WTC11 (cell line): ENCODE data around the gene NAA80. TPM values are rescaled to one million over a fixed set of nuclear protein-coding genes. Genes with fewer than 3 reads are reported as not detected.

ENCODE experiments used
- ATAC-seq: fragments of 200-7000 bp; cut with Tn5 transposase; 2 replicates; pipeline ENCODE4 v1.10.0; 2021; ENCODE audit warnings: mild to moderate bottlenecking, moderate library complexity
- CTCF ChIA-PET: fragments of 300-600 bp; sonication (Branson Sonifier 250); formaldehyde crosslinking; loops from one replicate; lab custom pipeline; 2021; ENCODE audit warnings: antibody characterized with exemption; lab: Charles Lee
- POLR2A ChIA-PET: fragments of 350-600 bp; sonication (Branson Sonifier 250); formaldehyde crosslinking; loops from one replicate; lab custom pipeline; 2021; ENCODE audit warnings: antibody characterized with exemption; lab: Charles Lee
- DNase-seq: peaks from one replicate; pipeline ENCODE4 v3.0.0; 2021; ENCODE audit warnings: low spot score
- H3K27ac Mint-ChIP-seq: 2 replicates; pipeline ENCODE4 v1.8.0; 2021; ENCODE audit warnings: mixed read lengths
- H3K27me3 Mint-ChIP-seq: 2 replicates; pipeline ENCODE4 v1.8.0; 2021; ENCODE audit warnings: low read depth, mild to moderate bottlenecking, moderate library complexity, mixed read lengths
- H3K36me3 Mint-ChIP-seq: 2 replicates; pipeline ENCODE4 v1.8.0; 2021; ENCODE audit warnings: mixed read lengths
- H3K4me1 Mint-ChIP-seq: 2 replicates; pipeline ENCODE4 v1.8.0; 2022; ENCODE audit warnings: mixed read lengths
- H3K4me3 Mint-ChIP-seq: 2 replicates; pipeline ENCODE4 v1.8.0; 2021; ENCODE audit warnings: mild to moderate bottlenecking, moderate library complexity, mixed read lengths
- H3K9me3 Mint-ChIP-seq: 2 replicates; pipeline ENCODE4 v1.8.0; 2021; ENCODE audit warnings: mixed read lengths
- CREB1 ChIP-seq: sonication (generic); formaldehyde crosslinking; IDR thresholded peaks from 2 replicates; pipeline ENCODE4 v1.8.0; 2023; ENCODE audit warnings: mild to moderate bottlenecking, missing genetic modification reagents
- MYBL2 ChIP-seq: sonication (generic); formaldehyde crosslinking; IDR thresholded peaks from 2 replicates; pipeline ENCODE4 v1.8.1; 2023; ENCODE audit warnings: mild to moderate bottlenecking, moderate library complexity, missing genetic modification reagents
- NFYB ChIP-seq: sonication (generic); formaldehyde crosslinking; conservative IDR thresholded peaks from 2 replicates; pipeline ENCODE4 v1.8.0; 2022; ENCODE audit warnings: low read depth, missing genetic modification reagents
- NR1H2 ChIP-seq: sonication (generic); formaldehyde crosslinking; IDR thresholded peaks from 2 replicates; pipeline ENCODE4 v1.9.0; 2021; ENCODE audit warnings: mild to moderate bottlenecking, moderate library complexity, missing genetic modification reagents
- NR2C2 ChIP-seq: sonication (generic); formaldehyde crosslinking; IDR thresholded peaks from 2 replicates; pipeline ENCODE4 v1.8.0; 2022; ENCODE audit warnings: mild to moderate bottlenecking, missing genetic modification reagents
- PRRX2 ChIP-seq: fragments of 250-450 bp; sonication (Bioruptor Pico); IDR thresholded peaks from 2 replicates; pipeline ENCODE4 v1.8.0; 2021; ENCODE audit warnings: mild to moderate bottlenecking
- SMAD4 ChIP-seq: sonication (generic); formaldehyde crosslinking; IDR thresholded peaks from 2 replicates; pipeline ENCODE4 v1.8.0; 2022; ENCODE audit warnings: mild to moderate bottlenecking, missing genetic modification reagents
- SP1 ChIP-seq: sonication (generic); formaldehyde crosslinking; conservative IDR thresholded peaks from 2 replicates; pipeline ENCODE4 v1.8.1; 2022; ENCODE audit warnings: missing genetic modification reagents
- TEAD4 ChIP-seq: sonication (generic); formaldehyde crosslinking; IDR thresholded peaks from 2 replicates; pipeline ENCODE4 v1.8.0; 2022; ENCODE audit warnings: mild to moderate bottlenecking, missing genetic modification reagents
- ZNF138 ChIP-seq: sonication (generic); formaldehyde crosslinking; conservative IDR thresholded peaks from 2 replicates; pipeline ENCODE4 v1.8.1; 2022; ENCODE audit warnings: mild to moderate bottlenecking, moderate library complexity, missing genetic modification reagents
- ZNF219 ChIP-seq: sonication (generic); formaldehyde crosslinking; IDR thresholded peaks from 2 replicates; pipeline ENCODE4 v1.8.0; 2023; ENCODE audit warnings: missing genetic modification reagents, mild to moderate bottlenecking, borderline replicate concordance
- ZNF317 ChIP-seq: sonication (generic); formaldehyde crosslinking; IDR thresholded peaks from 2 replicates; pipeline ENCODE4 v1.8.1; 2023; ENCODE audit warnings: low read depth, mild to moderate bottlenecking, moderate library complexity, missing genetic modification reagents, borderline replicate concordance
- ZNF396 ChIP-seq: fragments of 250-450 bp; sonication (Bioruptor Pico); IDR thresholded peaks from 2 replicates; pipeline ENCODE4 v1.8.0; 2021; ENCODE audit warnings: mild to moderate bottlenecking, moderate library complexity, borderline replicate concordance
- ZNF416 ChIP-seq: fragments of 250-450 bp; sonication (Bioruptor Pico); IDR thresholded peaks from 2 replicates; pipeline ENCODE4 v1.9.0; 2021; ENCODE audit warnings: mild to moderate bottlenecking, inconsistent platforms
- ZNF671 ChIP-seq: fragments of 250-450 bp; sonication (Bioruptor Pico); IDR thresholded peaks from 2 replicates; pipeline ENCODE4 v1.8.0; 2021; ENCODE audit warnings: mild to moderate bottlenecking
- total RNA-seq: library from RNA; stranded (reverse); gene quantifications from 3 replicates; pipeline ENCODE4 v1.2.3, GENCODE V29; 2021
- TF ChIP-seq, protein P1 (sequence below): sonication (generic); formaldehyde crosslinking; IDR thresholded peaks from 2 replicates; pipeline ENCODE4 v1.8.1; 2022; ENCODE audit warnings: mild to moderate bottlenecking, moderate library complexity, missing genetic modification reagents
- TF ChIP-seq, protein P2 (sequence below): sonication (generic); formaldehyde crosslinking; IDR thresholded peaks from 2 replicates; pipeline ENCODE4 v1.8.0; 2022; ENCODE audit warnings: mild to moderate bottlenecking, missing genetic modification reagents
- TF ChIP-seq, protein P3 (sequence below): fragments of 250-450 bp; sonication (Bioruptor Pico); IDR thresholded peaks from 2 replicates; pipeline ENCODE4 v1.9.0; 2021; ENCODE audit warnings: mild to moderate bottlenecking, borderline replicate concordance
- TF ChIP-seq, protein P4 (sequence below): sonication (generic); formaldehyde crosslinking; IDR thresholded peaks from 2 replicates; pipeline ENCODE4 v1.8.0; 2023; ENCODE audit warnings: missing genetic modification reagents
- TF ChIP-seq, protein P5 (sequence below): sonication (generic); formaldehyde crosslinking; IDR thresholded peaks from 2 replicates; pipeline ENCODE4 v1.8.1; 2023; ENCODE audit warnings: mild to moderate bottlenecking, missing genetic modification reagents
- TF ChIP-seq, protein P6 (sequence below): fragments of 250-450 bp; sonication (Bioruptor Pico); IDR thresholded peaks from 2 replicates; pipeline ENCODE4 v1.9.0; 2021; ENCODE audit warnings: mild to moderate bottlenecking

Gene NAA80
- total RNA-seq, 1 experiment from 2014 or later = 17.3 TPM

DNA sequence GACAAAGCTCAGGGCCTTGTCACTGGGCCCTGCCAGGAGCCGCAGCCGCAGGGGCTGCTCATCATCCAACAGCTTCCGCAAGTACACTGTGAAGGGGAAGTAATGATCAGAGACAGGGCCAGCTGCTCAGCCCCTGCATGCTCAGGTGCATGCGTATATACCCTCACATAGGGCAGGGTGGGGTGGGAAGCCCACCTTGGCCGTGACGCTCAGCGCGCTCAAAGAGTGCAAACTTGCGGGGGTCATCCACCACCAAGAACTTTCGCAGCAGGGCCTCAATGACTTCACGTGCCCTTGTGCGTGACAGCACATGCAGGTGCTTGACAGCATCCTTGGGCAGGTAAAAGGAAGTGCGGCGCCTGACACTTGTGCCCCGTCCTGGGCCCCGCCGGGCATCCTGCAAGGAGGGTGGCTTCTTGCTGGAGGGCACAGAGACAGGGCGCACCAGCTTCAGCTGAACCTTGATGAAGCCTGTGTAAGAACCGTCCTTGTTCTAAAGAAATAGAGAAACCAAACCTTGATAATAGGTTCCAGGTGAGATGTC, 32.2 kb upstream of the NAA80 start:
- no peak overlapping the region for H3K27ac Mint-ChIP-seq
- H3K27me3 Mint-ChIP-seq = no peaks in the 10 kb centered on the region
- peaks cover 15% of the 10 kb centered on the region for H3K4me1 Mint-ChIP-seq
- DNase-seq (no peak), ATAC-seq (no peak)
- ChIA-PET CTCF (interaction anchor here (0.8 kb wide), 1 partner anchor 15 kb away, joined by 6 read pairs; no protein-coding TSS in a partner anchor), POLR2A (no interaction called here)
- H3K36me3 Mint-ChIP-seq = peaks cover 24% of the 10 kb centered on the region
- no peak overlapping the region for H3K4me3 Mint-ChIP-seq
- H3K9me3 Mint-ChIP-seq = no peaks in the 10 kb centered on the region
- TF ChIP-seq CREB1 (CRISPR knock-in tag) (no peak), MYBL2 (no peak), PRRX2 (CRISPR knock-in tag) (no peak), ZNF138 (no peak), ZNF416 (CRISPR knock-in tag) (no peak), NR2C2 (CRISPR knock-in tag) (no peak), NR1H2 (CRISPR knock-in tag) (no peak)
- TF ChIP-seq, protein P1, sequence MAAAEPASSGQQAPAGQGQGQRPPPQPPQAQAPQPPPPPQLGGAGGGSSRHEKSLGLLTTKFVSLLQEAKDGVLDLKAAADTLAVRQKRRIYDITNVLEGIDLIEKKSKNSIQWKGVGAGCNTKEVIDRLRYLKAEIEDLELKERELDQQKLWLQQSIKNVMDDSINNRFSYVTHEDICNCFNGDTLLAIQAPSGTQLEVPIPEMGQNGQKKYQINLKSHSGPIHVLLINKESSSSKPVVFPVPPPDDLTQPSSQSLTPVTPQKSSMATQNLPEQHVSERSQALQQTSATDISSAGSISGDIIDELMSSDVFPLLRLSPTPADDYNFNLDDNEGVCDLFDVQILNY (CRISPR knock-in tag) = no peak
- TF ChIP-seq, protein P2, sequence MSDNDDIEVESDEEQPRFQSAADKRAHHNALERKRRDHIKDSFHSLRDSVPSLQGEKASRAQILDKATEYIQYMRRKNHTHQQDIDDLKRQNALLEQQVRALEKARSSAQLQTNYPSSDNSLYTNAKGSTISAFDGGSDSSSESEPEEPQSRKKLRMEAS (CRISPR knock-in tag) = no peak

DNA sequence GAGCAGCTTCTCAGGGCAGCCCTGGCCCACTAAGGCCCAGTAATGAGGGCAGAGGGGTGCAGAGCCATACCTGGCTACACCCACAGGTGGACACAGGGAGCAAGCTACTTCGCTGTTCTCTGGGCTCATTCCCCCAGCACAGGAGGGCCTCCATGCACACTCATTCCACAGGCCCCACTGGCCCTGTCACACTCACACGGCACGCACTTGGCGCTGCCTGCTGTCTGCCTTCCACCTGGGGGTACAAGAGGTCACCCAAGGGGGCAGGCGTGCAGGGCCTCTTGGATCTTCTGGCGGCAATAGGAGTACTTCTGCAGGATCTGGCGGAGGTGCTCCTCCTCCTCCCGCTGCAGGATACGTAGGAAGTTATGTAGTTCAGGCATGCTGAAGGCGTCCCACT, 31.1 kb upstream of the NAA80 start:
- no peaks in the 10 kb centered on the region for H3K9me3 Mint-ChIP-seq
- peaks cover 7% of the 10 kb centered on the region for H3K4me1 Mint-ChIP-seq
- H3K27ac Mint-ChIP-seq = no peak overlapping the region
- TF ChIP-seq SMAD4 (CRISPR knock-in tag) (no peak), SP1 (no peak), NFYB (CRISPR knock-in tag) (no peak), ZNF219 (CRISPR knock-in tag) (no peak), ZNF396 (CRISPR knock-in tag) (no peak), ZNF317 (no peak), TEAD4 (CRISPR knock-in tag) (no peak), ZNF671 (CRISPR knock-in tag) (no peak)
- TF ChIP-seq, protein P3, sequence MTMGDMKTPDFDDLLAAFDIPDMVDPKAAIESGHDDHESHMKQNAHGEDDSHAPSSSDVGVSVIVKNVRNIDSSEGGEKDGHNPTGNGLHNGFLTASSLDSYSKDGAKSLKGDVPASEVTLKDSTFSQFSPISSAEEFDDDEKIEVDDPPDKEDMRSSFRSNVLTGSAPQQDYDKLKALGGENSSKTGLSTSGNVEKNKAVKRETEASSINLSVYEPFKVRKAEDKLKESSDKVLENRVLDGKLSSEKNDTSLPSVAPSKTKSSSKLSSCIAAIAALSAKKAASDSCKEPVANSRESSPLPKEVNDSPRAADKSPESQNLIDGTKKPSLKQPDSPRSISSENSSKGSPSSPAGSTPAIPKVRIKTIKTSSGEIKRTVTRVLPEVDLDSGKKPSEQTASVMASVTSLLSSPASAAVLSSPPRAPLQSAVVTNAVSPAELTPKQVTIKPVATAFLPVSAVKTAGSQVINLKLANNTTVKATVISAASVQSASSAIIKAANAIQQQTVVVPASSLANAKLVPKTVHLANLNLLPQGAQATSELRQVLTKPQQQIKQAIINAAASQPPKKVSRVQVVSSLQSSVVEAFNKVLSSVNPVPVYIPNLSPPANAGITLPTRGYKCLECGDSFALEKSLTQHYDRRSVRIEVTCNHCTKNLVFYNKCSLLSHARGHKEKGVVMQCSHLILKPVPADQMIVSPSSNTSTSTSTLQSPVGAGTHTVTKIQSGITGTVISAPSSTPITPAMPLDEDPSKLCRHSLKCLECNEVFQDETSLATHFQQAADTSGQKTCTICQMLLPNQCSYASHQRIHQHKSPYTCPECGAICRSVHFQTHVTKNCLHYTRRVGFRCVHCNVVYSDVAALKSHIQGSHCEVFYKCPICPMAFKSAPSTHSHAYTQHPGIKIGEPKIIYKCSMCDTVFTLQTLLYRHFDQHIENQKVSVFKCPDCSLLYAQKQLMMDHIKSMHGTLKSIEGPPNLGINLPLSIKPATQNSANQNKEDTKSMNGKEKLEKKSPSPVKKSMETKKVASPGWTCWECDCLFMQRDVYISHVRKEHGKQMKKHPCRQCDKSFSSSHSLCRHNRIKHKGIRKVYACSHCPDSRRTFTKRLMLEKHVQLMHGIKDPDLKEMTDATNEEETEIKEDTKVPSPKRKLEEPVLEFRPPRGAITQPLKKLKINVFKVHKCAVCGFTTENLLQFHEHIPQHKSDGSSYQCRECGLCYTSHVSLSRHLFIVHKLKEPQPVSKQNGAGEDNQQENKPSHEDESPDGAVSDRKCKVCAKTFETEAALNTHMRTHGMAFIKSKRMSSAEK (CRISPR knock-in tag) = no peak
- TF ChIP-seq, protein P4, sequence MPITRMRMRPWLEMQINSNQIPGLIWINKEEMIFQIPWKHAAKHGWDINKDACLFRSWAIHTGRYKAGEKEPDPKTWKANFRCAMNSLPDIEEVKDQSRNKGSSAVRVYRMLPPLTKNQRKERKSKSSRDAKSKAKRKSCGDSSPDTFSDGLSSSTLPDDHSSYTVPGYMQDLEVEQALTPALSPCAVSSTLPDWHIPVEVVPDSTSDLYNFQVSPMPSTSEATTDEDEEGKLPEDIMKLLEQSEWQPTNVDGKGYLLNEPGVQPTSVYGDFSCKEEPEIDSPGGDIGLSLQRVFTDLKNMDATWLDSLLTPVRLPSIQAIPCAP (CRISPR knock-in tag) = no peak
- TF ChIP-seq, protein P5, sequence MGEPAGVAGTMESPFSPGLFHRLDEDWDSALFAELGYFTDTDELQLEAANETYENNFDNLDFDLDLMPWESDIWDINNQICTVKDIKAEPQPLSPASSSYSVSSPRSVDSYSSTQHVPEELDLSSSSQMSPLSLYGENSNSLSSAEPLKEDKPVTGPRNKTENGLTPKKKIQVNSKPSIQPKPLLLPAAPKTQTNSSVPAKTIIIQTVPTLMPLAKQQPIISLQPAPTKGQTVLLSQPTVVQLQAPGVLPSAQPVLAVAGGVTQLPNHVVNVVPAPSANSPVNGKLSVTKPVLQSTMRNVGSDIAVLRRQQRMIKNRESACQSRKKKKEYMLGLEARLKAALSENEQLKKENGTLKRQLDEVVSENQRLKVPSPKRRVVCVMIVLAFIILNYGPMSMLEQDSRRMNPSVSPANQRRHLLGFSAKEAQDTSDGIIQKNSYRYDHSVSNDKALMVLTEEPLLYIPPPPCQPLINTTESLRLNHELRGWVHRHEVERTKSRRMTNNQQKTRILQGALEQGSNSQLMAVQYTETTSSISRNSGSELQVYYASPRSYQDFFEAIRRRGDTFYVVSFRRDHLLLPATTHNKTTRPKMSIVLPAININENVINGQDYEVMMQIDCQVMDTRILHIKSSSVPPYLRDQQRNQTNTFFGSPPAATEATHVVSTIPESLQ (CRISPR knock-in tag) = no peak
- TF ChIP-seq, protein P6, sequence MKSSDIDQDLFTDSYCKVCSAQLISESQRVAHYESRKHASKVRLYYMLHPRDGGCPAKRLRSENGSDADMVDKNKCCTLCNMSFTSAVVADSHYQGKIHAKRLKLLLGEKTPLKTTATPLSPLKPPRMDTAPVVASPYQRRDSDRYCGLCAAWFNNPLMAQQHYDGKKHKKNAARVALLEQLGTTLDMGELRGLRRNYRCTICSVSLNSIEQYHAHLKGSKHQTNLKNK (CRISPR knock-in tag) = no peak
- DNase-seq = no peak
- ChIA-PET POLR2A (no interaction called here), CTCF (no interaction called here)
- H3K27me3 Mint-ChIP-seq = no peaks in the 10 kb centered on the region
- no peak for ATAC-seq
- no peak overlapping the region for H3K4me3 Mint-ChIP-seq
- peaks cover 28% of the 10 kb centered on the region for H3K36me3 Mint-ChIP-seq
